Measurements from ENCODE around the gene CPEB4. TPM values are rescaled to one million over a fixed set of nuclear protein-coding genes. Genes with fewer than 3 reads are reported as not detected.

The CPEB4 gene
- total and polyA plus RNA-seq, 2 of the 8 experiments (the other 6 are each of a cell fraction or from before 2014, with no cell fraction given): 8.4 to 13.4 TPM

DNA sequence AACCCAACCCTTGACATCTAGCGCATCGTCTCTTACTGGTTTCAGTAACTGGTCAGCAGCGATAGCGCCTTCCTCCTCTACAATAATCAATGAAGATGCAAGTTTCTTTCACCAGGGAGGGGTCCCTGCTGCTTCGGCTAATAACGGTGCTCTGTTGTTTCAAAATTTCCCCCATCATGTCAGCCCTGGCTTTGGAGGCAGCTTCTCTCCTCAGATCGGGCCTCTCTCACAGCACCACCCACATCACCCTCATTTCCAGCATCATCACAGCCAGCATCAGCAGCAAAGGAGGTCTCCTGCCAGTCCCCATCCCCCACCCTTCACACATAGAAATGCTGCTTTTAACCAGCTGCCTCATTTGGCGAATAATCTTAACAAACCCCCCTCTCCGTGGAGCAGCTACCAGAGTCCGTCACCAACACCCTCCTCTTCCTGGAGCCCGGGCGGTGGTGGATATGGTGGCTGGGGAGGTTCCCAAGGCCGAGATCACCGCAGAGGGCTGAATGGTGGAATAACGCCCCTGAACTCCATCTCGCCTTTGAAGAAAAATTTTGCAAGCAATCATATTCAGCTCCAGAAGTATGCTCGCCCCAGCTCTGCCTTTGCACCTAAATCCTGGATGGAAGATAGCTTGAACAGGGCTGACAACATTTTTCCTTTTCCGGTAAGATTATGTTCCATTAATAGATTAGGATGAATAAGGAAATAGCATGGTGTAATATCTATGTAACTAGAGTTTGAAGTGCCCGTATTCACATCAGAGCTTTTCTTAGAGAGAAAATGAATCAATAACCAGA is 2.2 kb downstream of the CPEB4 start:
- H3K27me3 ChIP-seq (replicated peaks in 1 of 4; ENCODE audit: control insufficient read depth in 3 of 4, extremely low read depth in 1 of 4, insufficient read depth in 3 of 4, low read length in 3 of 4): no peaks in the 10 kb centered on the region
- no peak overlapping the region; a peak in 2 of 7 replicates for H3K9ac ChIP-seq (replicated peaks in 1 of 4; ENCODE audit: extremely low read depth in 1 of 4, low read depth in 3 of 4, low read length in 3 of 4)
- H2BK12ac ChIP-seq (ENCODE audit: low read depth, low read length): no peak overlapping the region
- no peaks in the 10 kb centered on the region for H3K36me3 ChIP-seq (ENCODE audit: control insufficient read depth in 2 of 4, insufficient read depth in 4 of 4, low read length in 3 of 4)
- no peak overlapping the region for H2AK5ac ChIP-seq (ENCODE audit: low read depth, low read length)
- H3K23ac ChIP-seq (ENCODE audit: insufficient read length): no peak overlapping the region
- peak overlapping the region; percentile 76; the same call in 1 of the 2 replicates for H4K8ac ChIP-seq (ENCODE audit: extremely low read depth, insufficient read depth, low read length)
- peak overlapping the region; percentile 64 to 65 for H3K4me2 ChIP-seq (ENCODE audit: insufficient read depth in 1 of 2, low read depth in 2 of 2, low read length in 2 of 2)
- FAIRE-seq (no peak), DNase-seq (ENCODE audit: low read depth in 1 of 2, low spot score in 2 of 2) (no peak)
- H4K5ac ChIP-seq (ENCODE audit: insufficient read length, low read depth, low read length): no peak overlapping the region
- ChIA-PET POLR2A (ENCODE audit: partially characterized antibody) (interaction anchor here (0.7 to 1.8 kb wide), 7 partner anchors 9 to 262 kb away, joined by 3 to 5 read pairs (median 3); no protein-coding TSS in a partner anchor), CTCF (ENCODE audit: partially characterized antibody) (interaction anchor here (0.8 to 2.5 kb wide), 8 partner anchors 9 to 275 kb away, joined by 3 to 9 read pairs (median 5); no protein-coding TSS in a partner anchor)
- no peaks in the 10 kb centered on the region for H3K9me3 ChIP-seq (ENCODE audit: insufficient read depth in 2 of 2, low read depth in 1 of 2, low read length in 1 of 2)
- H3K14ac ChIP-seq (ENCODE audit: insufficient read length): no peak overlapping the region
- H3K79me1 ChIP-seq (ENCODE audit: low read depth, low read length): no peaks in the 10 kb centered on the region
- no peak overlapping the region for H2BK15ac ChIP-seq (ENCODE audit: low read length)
- no peak overlapping the region for H3K18ac ChIP-seq (ENCODE audit: extremely low read depth, low read length)
- H3K56ac ChIP-seq (replicated peaks; ENCODE audit: insufficient read length, low read depth, low read length): no peak overlapping the region
- peaks cover 5% of the 10 kb centered on the region for H3K23me2 ChIP-seq (ENCODE audit: low read depth, low read length)
- peaks cover 0 to 32% of the 10 kb centered on the region in 2 experiments; a peak in 2 of 4 replicates for H3K79me2 ChIP-seq (ENCODE audit: control insufficient read depth in 1 of 2, insufficient read depth in 2 of 2, low read length in 2 of 2)
- no peak overlapping the region for H2BK20ac ChIP-seq (ENCODE audit: low read length)
- WGBS, 2 experiments (ENCODE audit: extremely low coverage in 1 of 2, insufficient coverage in 1 of 2, insufficient read length in 1 of 2, insufficient replicate concordance in 2 of 2, low coverage in 1 of 2, low lambda C conversion rate in 2 of 2, missing lambda C conversion rate in 1 of 2): 57% methylated on average over 19 of the region's 19 CpGs; no CpG with 5 or more reads in 1 of the 2 experiments
- no peak overlapping the region for H2BK5ac ChIP-seq (ENCODE audit: low read depth, low read length)
- H2BK120ac ChIP-seq (replicated peaks; ENCODE audit: low read depth, low read length): no peak overlapping the region
- peak overlapping the region; percentile 47; the same call in 1 of the 2 replicates for H2AFZ ChIP-seq (ENCODE audit: low read length)
- no peak overlapping the region for H4K91ac ChIP-seq (replicated peaks; ENCODE audit: insufficient read length, low read length)
- no peaks in the 10 kb centered on the region for H4K20me1 ChIP-seq (replicated peaks in 1 of 2; ENCODE audit: control insufficient read depth in 1 of 2, insufficient read depth in 2 of 2, low read length in 2 of 2)
- H3K4ac ChIP-seq (replicated peaks; ENCODE audit: insufficient read length, low read depth, low read length): no peak overlapping the region
- no peak overlapping the region for H3K27ac ChIP-seq (ENCODE audit: low read depth, low read length)
- H3K4me1 ChIP-seq (replicated peaks in 1 of 4; ENCODE audit: control insufficient read depth in 3 of 4, insufficient read depth in 4 of 4, low read length in 3 of 4): peaks cover 3 to 10% (median 7%) of the 10 kb centered on the region in 4 experiments
- peak overlapping the region; percentile 8 to 87 (median 32); a peak in 7 of 8 replicates for H3K4me3 ChIP-seq (ENCODE audit: extremely low read depth in 1 of 4, insufficient read depth in 2 of 4, low read depth in 3 of 4, low read length in 4 of 4)
- 0 out of 2 replicates have a peak, but pooled peaks have one; percentile 37 for TF ChIP-seq RBBP5 (IDR thresholded peaks at IDR 0.05; ENCODE audit: borderline replicate concordance, low read depth, low read length)

Data from H1 (cell line).